BE2C (cell line): ENCODE results near the gene COPG2. TPM values are rescaled to one million over a fixed set of nuclear protein-coding genes. Genes with fewer than 3 reads are reported as not detected.
A peak's percentile ranks its signal among the peaks of the same experiment; 100 is the strongest.

Source experiments
- DNase-seq: peaks from one replicate; pipeline ENCODE4 v3.0.0-alpha.2; 2020
- H3K27me3 ChIP-seq: fragments of 250-450 bp; sonication (Bioruptor Pico); 2 replicates; pipeline ENCODE4 v1.5.1; 2020; ENCODE audit warnings: mild to moderate bottlenecking
- H3K36me3 ChIP-seq: fragments of 250-450 bp; sonication (Bioruptor Pico); 2 replicates; pipeline ENCODE4 v1.5.1; 2020; ENCODE audit warnings: mild to moderate bottlenecking
- H3K4me1 ChIP-seq: fragments of 250-450 bp; sonication (Bioruptor Pico); 2 replicates; pipeline ENCODE4 v1.5.1; 2020
- H3K4me3 ChIP-seq: 2 replicates; pipeline ENCODE4 v1.5.1; 2011; ENCODE audit warnings: low read depth, low read length
- H3K9me3 ChIP-seq: fragments of 250-450 bp; sonication (Bioruptor Pico); 2 replicates; pipeline ENCODE4 v1.5.1; 2020
- CTCF ChIP-seq: IDR thresholded peaks from 2 replicates; pipeline ENCODE4 v1.5.1; 2012; ENCODE audit warnings: mild to moderate bottlenecking, low read depth, low read length
- polyA plus RNA-seq: library from polyadenylated mRNA; unstranded; fragments of >200 nt; gene quantifications from one replicate; pipeline ENCODE4 v1.2.1, GENCODE V29; 2012; ENCODE audit warnings: low read depth, missing spikeins; ENCODE audit not compliant: insufficient read length, insufficient read depth

Gene COPG2
- polyA plus RNA-seq, result 7.2 TPM

GRCh38 chr7:130668258-130669084 is at the start of gene COPG2:
TSS of gene COPG2 (minus strand) at chr7:130668748. CDS start at chr7:130668668, 80 bp downstream.
- Histone ChIP-seq H3K27me3 (peaks cover 11% of the 10 kb centered on the region; the same call in 1 of the 2 replicates), H3K4me1 (no peaks in the 10 kb centered on the region), H3K4me3 (peak within 1 kb of the TSS; percentile 83), H3K36me3 (no peaks in the 10 kb centered on the region), H3K9me3 (peaks cover 3% of the 10 kb centered on the region; the same call in 1 of the 2 replicates)
- TF ChIP-seq CTCF, result no peak
- peak; percentile 90 for DNase-seq

GRCh38 chr7:130712416-130712815 is 43.9 kb upstream of the COPG2 start:
- Histone ChIP-seq H3K36me3 (no peaks in the 10 kb centered on the region), H3K27me3 (no peaks in the 10 kb centered on the region), H3K4me3 (no peak overlapping the region), H3K4me1 (no peaks in the 10 kb centered on the region), H3K9me3 (no peaks in the 10 kb centered on the region)
- TF ChIP-seq CTCF, result no peak
- DNase-seq, result no peak

GRCh38 chr7:130708766-130709165 is 40.2 kb upstream of the COPG2 start:
- Histone ChIP-seq H3K36me3 (no peaks in the 10 kb centered on the region), H3K4me1 (no peaks in the 10 kb centered on the region), H3K27me3 (peaks cover 3% of the 10 kb centered on the region; the same call in 1 of the 2 replicates), H3K4me3 (no peak overlapping the region), H3K9me3 (no peaks in the 10 kb centered on the region; the same call in 1 of the 2 replicates)
- DNase-seq, result no peak
- TF ChIP-seq CTCF, result no peak

GRCh38 chr7:130708001-130708400 is 39.5 kb upstream of the COPG2 start:
- DNase-seq, result no peak
- Histone ChIP-seq H3K27me3 (peaks cover 5% of the 10 kb centered on the region; the same call in 1 of the 2 replicates), H3K9me3 (no peaks in the 10 kb centered on the region; the same call in 1 of the 2 replicates), H3K4me1 (no peaks in the 10 kb centered on the region), H3K4me3 (no peak overlapping the region), H3K36me3 (no peaks in the 10 kb centered on the region)
- TF ChIP-seq CTCF, result no peak

- no peak for TF ChIP-seq CTCF
- Histone ChIP-seq H3K27me3 (peaks cover 5% of the 10 kb centered on the region; the same call in 1 of the 2 replicates), H3K36me3 (no peaks in the 10 kb centered on the region), H3K9me3 (no peaks in the 10 kb centered on the region; the same call in 1 of the 2 replicates), H3K4me3 (no peak overlapping the region), H3K4me1 (no peaks in the 10 kb centered on the region)
- DNase-seq, result no peak
Measured at GRCh38 chr7:130703851-130704250, 35.3 kb upstream of the COPG2 start.

GRCh38 chr7:130701650-130702049 is 33.1 kb upstream of the COPG2 start:
- no peaks in the 10 kb centered on the region; the same call in 1 of the 2 replicates for H3K9me3 ChIP-seq
- H3K36me3 ChIP-seq, result no peaks in the 10 kb centered on the region
- H3K27me3 ChIP-seq, result peaks cover 8% of the 10 kb centered on the region
- no peak for TF ChIP-seq CTCF
- no peak overlapping the region for H3K4me3 ChIP-seq
- H3K4me1 ChIP-seq, result no peaks in the 10 kb centered on the region
- DNase-seq, result no peak
